Progenitor cell of endocrine pancreas (in vitro differentiated cells): ENCODE measurements around the gene TRIM54. TPM values are rescaled to one million over a fixed set of nuclear protein-coding genes. Genes with fewer than 3 reads are reported as not detected.

Source experiments
- DNase-seq: peaks from one replicate; pipeline ENCODE4 v3.0.0; 2021; ENCODE audit warnings: low spot score; ENCODE audit not compliant: unreplicated experiment
- H3K27ac Mint-ChIP-seq: 2 replicates; pipeline ENCODE4 v1.8.0; 2021; ENCODE audit warnings: mild to moderate bottlenecking, moderate library complexity, mixed read lengths
- H3K27me3 Mint-ChIP-seq: 2 replicates; pipeline ENCODE4 v1.8.0; 2021; ENCODE audit warnings: mixed read lengths
- H3K36me3 Mint-ChIP-seq: 2 replicates; pipeline ENCODE4 v1.8.0; 2022; ENCODE audit warnings: mixed read lengths; ENCODE audit not compliant: insufficient read depth
- H3K4me1 Mint-ChIP-seq: 2 replicates; pipeline ENCODE4 v1.8.0; 2021; ENCODE audit warnings: low read depth, mixed read lengths
- H3K4me3 Mint-ChIP-seq: 2 replicates; pipeline ENCODE4 v1.8.0; 2021; ENCODE audit warnings: low read depth, mild to moderate bottlenecking, moderate library complexity, mixed read lengths
- H3K9me3 Mint-ChIP-seq: 2 replicates; pipeline ENCODE4 v1.8.0; 2021; ENCODE audit warnings: low read depth, mixed read lengths
- total RNA-seq: library from RNA; stranded (reverse); gene quantifications from 2 replicates; pipeline ENCODE4 v1.2.1, GENCODE V29; 2021
- TF ChIP-seq, protein P1 (sequence below): fragments of 200-600 bp; sonication (generic); IDR thresholded peaks from one replicate; pipeline ENCODE4 v1.5.0; 2021; ENCODE audit warnings: antibody characterized with exemption, mild to moderate bottlenecking; ENCODE audit not compliant: unreplicated experiment

TRIM54 gene
- total RNA-seq, 1 donor from 2014 or later = not detected

DNA sequence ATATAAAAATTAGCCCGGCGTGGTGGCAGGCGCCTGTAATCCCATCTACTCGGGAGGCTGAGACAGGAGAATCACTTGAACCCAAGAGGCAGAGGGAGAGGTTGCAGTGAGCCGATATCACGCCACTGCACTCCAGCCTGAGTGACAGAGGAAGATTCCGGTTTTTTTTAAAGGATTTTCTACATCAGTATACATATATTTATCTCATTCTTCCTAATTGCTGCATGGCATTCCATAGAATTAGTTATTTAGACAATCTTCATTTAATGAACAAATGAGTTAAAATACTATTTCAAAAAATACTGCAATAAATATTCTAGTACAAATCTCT is 72.3 kb downstream of the TRIM54 start:
- DNase-seq = no peak
- Mint-ChIP-seq H3K27me3 (no peaks in the 10 kb centered on the region), H3K4me3 (peak overlapping the region; percentile 96), H3K27ac (peak overlapping the region; percentile 2), H3K36me3 (peaks cover 10% of the 10 kb centered on the region), H3K4me1 (peaks cover 18% of the 10 kb centered on the region), H3K9me3 (no peaks in the 10 kb centered on the region)
- TF ChIP-seq, protein P1, sequence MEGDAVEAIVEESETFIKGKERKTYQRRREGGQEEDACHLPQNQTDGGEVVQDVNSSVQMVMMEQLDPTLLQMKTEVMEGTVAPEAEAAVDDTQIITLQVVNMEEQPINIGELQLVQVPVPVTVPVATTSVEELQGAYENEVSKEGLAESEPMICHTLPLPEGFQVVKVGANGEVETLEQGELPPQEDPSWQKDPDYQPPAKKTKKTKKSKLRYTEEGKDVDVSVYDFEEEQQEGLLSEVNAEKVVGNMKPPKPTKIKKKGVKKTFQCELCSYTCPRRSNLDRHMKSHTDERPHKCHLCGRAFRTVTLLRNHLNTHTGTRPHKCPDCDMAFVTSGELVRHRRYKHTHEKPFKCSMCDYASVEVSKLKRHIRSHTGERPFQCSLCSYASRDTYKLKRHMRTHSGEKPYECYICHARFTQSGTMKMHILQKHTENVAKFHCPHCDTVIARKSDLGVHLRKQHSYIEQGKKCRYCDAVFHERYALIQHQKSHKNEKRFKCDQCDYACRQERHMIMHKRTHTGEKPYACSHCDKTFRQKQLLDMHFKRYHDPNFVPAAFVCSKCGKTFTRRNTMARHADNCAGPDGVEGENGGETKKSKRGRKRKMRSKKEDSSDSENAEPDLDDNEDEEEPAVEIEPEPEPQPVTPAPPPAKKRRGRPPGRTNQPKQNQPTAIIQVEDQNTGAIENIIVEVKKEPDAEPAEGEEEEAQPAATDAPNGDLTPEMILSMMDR = no peak

DNA sequence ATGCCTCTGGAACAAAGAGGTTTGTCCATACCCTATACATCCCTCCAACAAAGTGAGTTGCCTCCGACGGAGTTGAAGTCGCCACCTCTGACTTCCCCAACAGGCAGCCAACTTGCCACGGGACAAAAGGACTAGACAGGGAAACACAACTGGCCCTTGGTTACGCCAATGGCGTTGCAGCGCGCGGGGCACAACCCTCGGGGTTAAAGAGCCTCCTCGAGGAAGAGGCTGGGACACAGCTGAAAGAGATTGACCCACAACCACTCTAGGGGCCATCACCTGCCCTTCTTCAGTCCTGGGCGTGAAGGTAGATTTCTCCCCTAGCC is 73.8 kb downstream of the TRIM54 start:
- peaks cover 18% of the 10 kb centered on the region for H3K4me1 Mint-ChIP-seq
- peak overlapping the region; percentile 99 for H3K27ac Mint-ChIP-seq
- H3K9me3 Mint-ChIP-seq = no peaks in the 10 kb centered on the region
- H3K27me3 Mint-ChIP-seq = no peaks in the 10 kb centered on the region
- TF ChIP-seq, protein P1 = no peak
- peaks cover 8% of the 10 kb centered on the region for H3K36me3 Mint-ChIP-seq
- peak overlapping the region; percentile 96 for H3K4me3 Mint-ChIP-seq
- DNase-seq = no peak

DNA sequence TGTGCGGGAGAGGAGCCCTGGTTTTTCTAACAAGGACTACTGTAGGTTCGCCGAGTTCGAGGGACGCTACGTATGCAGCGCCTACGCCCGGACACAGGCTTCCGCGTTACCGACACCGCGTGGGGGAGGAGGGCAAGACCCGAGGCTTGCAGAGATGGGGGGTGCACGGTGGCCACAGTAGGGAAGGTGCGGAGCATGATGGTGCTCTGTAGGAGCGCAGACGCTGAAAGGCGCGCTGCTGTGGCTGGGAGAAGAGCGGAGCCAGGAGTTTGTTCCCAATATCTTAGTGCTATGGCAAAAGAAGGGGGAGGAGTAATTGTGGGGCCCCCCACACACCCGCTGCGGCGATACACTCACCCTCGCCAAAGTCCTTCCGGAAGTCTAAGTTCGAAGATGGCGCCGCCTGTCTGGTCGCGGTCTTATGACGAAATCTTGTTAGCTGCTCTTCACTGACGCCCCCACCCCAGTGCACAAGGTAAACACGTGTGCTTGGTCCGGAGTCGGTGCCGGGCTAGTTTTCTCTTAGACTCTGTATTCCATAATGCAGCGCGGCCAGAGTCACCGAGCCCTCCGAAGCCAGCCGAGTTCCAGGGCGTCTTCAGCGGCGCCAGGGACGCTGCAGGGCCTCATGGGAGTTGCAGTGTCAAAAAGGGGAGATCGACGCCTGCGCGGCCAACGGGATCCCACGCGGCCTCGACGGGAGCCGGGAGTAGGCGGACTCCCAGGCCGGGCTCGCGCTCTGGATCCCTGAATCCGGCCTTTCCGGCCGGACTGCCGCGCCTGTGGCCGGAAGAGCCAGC is 74.4 kb downstream of the TRIM54 start, which contains the start of gene GTF3C2:
Gene GTF3C2, minus strand, starts transcription at position 383 of the 800 bp plus-strand sequence. CDS start 13,210 bp downstream, outside the sequence.
- H3K4me3 Mint-ChIP-seq = peak within 1 kb of the TSS; percentile 96
- H3K4me1 Mint-ChIP-seq = peaks cover 18% of the 10 kb centered on the region
- H3K27me3 Mint-ChIP-seq = no peaks in the 10 kb centered on the region
- H3K36me3 Mint-ChIP-seq = peaks cover 8% of the 10 kb centered on the region
- H3K9me3 Mint-ChIP-seq = no peaks in the 10 kb centered on the region
- DNase-seq = peak; percentile 89
- TF ChIP-seq, protein P1 = no peak
- peak within 1 kb of the TSS; percentile 99 for H3K27ac Mint-ChIP-seq

Other genes starting within 250 kb of the TRIM54 start
- gene TMEM214, start 249.5 kb upstream of the TRIM54 start, total RNA-seq = 54.0 and 55.2 TPM in 2 replicates
- gene AGBL5, start 230.8 kb upstream of the TRIM54 start, total RNA-seq = 58.7 and 60.2 TPM in 2 replicates
- gene OST4, start 210.8 kb upstream of the TRIM54 start, total RNA-seq = 245 and 254 TPM in 2 replicates
- gene EMILIN1, start 203.8 kb upstream of the TRIM54 start, total RNA-seq = 1.1 and 2.5 TPM in 2 replicates
- 4.4 and 5.2 TPM in 2 replicates for gene KHK, start 195.7 kb upstream of the TRIM54 start, total RNA-seq
- 0.31 and 0.87 TPM in 2 replicates for gene CGREF1, start 163.3 kb upstream of the TRIM54 start, total RNA-seq
- 0.31 and 0.34 TPM in 2 replicates for gene ABHD1, start 158.6 kb upstream of the TRIM54 start, total RNA-seq
- 46.9 and 49.7 TPM in 2 replicates for gene PREB, start 147.8 kb upstream of the TRIM54 start, total RNA-seq
- not detected in 2 replicates for gene PRR30, start 143.0 kb upstream of the TRIM54 start, total RNA-seq
- gene TCF23, start 133.4 kb upstream of the TRIM54 start, total RNA-seq = not detected in 2 replicates
- 96.4 and 107 TPM in 2 replicates for gene ATRAID, start 70.4 kb upstream of the TRIM54 start, total RNA-seq
- 66.7 and 70.8 TPM in 2 replicates for gene SLC5A6, start 70.2 kb upstream of the TRIM54 start, total RNA-seq
- gene CAD, start 65.1 kb upstream of the TRIM54 start, total RNA-seq = 59.3 and 59.7 TPM in 2 replicates
- not detected in 2 replicates for gene SLC30A3, start 19.4 kb upstream of the TRIM54 start, total RNA-seq
- gene DNAJC5G, start 7.0 kb upstream of the TRIM54 start, total RNA-seq = not detected in 2 replicates
- gene UCN, start 26.0 kb downstream of the TRIM54 start, total RNA-seq = 2.0 and 2.4 TPM in 2 replicates
- gene MPV17, start 40.7 kb downstream of the TRIM54 start, total RNA-seq = 56.0 and 60.4 TPM in 2 replicates
- 98.0 and 106 TPM in 2 replicates for gene GTF3C2, start 74.3 kb downstream of the TRIM54 start, total RNA-seq
- gene EIF2B4, start 87.9 kb downstream of the TRIM54 start, total RNA-seq = 49.6 and 56.7 TPM in 2 replicates
- 81.2 and 89.3 TPM in 2 replicates for gene SNX17, start 88.2 kb downstream of the TRIM54 start, total RNA-seq
- 34.4 and 35.0 TPM in 2 replicates for gene ZNF513, start 98.3 kb downstream of the TRIM54 start, total RNA-seq
- gene PPM1G, start 127.2 kb downstream of the TRIM54 start, total RNA-seq = 101 and 105 TPM in 2 replicates
- gene NRBP1, start 146.2 kb downstream of the TRIM54 start, total RNA-seq = 109 and 120 TPM in 2 replicates
- gene KRTCAP3, start 160.0 kb downstream of the TRIM54 start, total RNA-seq = 15.4 and 17.1 TPM in 2 replicates
- 43.7 and 49.5 TPM in 2 replicates for gene IFT172, start 207.3 kb downstream of the TRIM54 start, total RNA-seq
- 10.2 and 12.2 TPM in 2 replicates for gene FNDC4, start 212.8 kb downstream of the TRIM54 start, total RNA-seq
- gene GCKR, start 214.4 kb downstream of the TRIM54 start, total RNA-seq = 2.0 and 2.8 TPM in 2 replicates